ENCODE results near the gene QRFP. TPM values are rescaled to one million over a fixed set of nuclear protein-coding genes. Genes with fewer than 3 reads are reported as not detected.

Gene QRFP
- total RNA-seq, 2 donors from 2014 or later, result not detected

- ATAC-seq (replicated peaks in 1 of 2), result no peak
- Mint-ChIP-seq H3K27me3 (ENCODE audit: low read depth) (no peaks in the 10 kb centered on the region), H3K36me3 (ENCODE audit: insufficient read depth in 2 of 2) (no peaks in the 10 kb centered on the region), H3K4me1 (ENCODE audit: low read depth) (no peaks in the 10 kb centered on the region), H3K27ac (no peak overlapping the region), H3K4me3 (no peak overlapping the region), H3K9me3 (no peaks in the 10 kb centered on the region)
- DNase-seq, result no peak
Observed at GRCh38 chr9:130900701-130901497, 4.3 kb upstream of the QRFP start.

DNA sequence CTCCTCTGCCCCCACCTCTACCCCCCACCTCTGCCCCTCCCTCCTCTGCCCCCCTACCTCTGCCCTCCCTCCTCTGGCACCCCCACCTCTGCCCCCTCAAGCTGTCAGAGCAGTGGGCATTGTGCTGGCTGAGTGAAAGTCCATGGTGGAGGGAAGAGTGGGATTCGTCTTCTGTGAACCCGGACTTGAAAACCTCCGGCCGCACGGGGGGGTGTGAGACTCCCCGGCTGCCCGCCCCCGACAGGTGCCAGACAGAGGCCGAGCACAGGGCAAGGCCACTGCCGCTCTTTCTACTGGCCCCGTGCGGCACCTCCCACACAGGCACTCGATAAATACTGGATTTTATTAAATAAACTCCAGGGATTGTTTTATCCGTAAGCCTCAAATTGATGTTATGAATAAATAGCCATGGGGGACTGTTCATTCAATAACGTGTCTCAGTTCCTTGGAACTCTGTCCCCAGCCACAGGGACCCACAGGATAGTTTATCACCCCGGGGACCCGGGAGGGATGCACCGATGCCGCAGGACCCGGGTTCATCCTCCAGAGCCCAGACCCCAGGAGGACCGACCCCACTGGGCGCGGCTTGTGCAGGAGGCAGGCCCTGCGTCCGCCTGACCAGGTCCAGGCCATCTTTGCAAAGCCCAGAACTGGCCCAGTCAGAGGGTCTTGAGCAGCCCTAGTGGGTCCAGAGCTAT is 2.6 kb upstream of the QRFP start:
- Mint-ChIP-seq H3K4me3 (no peak overlapping the region), H3K4me1 (ENCODE audit: low read depth) (no peaks in the 10 kb centered on the region), H3K27ac (no peak overlapping the region), H3K36me3 (ENCODE audit: insufficient read depth in 2 of 2) (no peaks in the 10 kb centered on the region), H3K9me3 (no peaks in the 10 kb centered on the region), H3K27me3 (ENCODE audit: low read depth) (no peaks in the 10 kb centered on the region)
- DNase-seq (no peak), ATAC-seq (replicated peaks in 1 of 2) (no peak)

DNA sequence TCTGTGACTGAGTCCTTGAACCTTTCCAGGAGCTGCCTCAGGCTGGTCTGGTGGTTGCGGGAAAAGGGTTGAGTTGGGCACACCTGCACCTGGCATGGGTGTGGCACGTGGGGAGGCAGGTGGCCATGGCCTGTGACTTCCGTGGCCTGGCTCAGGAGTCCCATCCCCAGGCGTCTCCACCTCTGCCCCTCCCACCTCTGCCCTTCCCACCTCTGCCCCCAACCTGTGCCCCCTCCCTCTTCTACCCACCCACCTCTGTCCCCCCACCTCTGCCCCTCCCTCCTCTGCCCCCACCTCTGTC is 1.9 kb upstream of the QRFP start:
- no peaks in the 10 kb centered on the region for H3K4me1 Mint-ChIP-seq (ENCODE audit: low read depth)
- no peak overlapping the region for H3K4me3 Mint-ChIP-seq
- H3K27me3 Mint-ChIP-seq (ENCODE audit: low read depth), result no peaks in the 10 kb centered on the region
- H3K36me3 Mint-ChIP-seq (ENCODE audit: insufficient read depth in 2 of 2), result no peaks in the 10 kb centered on the region
- no peaks in the 10 kb centered on the region for H3K9me3 Mint-ChIP-seq
- no peak overlapping the region for H3K27ac Mint-ChIP-seq
- ATAC-seq (replicated peaks in 1 of 2) (no peak), DNase-seq (no peak)

DNA sequence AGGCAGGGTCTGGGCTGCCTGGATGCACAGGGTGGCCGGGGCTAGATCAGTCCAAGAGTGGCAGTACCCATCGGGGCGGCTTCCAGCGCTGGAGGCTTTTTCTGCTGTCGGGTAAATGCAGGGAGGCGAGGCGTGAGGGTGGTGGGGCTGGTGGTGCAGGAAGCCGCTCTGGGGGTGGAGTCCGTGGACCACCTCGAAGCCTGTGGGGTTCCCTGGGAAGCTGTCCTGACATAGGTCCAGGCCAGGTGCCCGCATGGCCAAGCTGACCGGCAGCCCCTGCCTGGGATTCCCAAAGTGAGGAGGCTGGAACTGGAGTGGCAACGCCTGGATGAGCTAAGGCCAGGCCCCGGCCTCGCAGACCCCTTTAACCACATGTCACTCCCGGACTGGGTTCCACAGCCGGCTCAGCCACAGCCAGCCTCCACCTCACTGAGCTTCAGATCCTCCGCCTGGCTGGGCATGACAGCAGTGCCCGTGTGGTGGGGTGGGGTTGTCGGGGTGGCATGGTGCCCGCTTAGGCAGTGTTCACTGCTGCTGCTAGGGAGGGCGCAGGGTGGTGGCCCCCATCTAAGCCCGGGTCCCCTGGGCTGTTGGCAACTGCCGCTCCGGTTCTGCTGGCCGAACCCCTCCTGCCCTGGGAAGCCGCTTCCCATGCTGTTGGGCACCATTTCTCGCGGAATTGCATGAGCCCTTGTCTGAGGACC is 1.4 kb upstream of the QRFP start:
- Mint-ChIP-seq H3K27ac (no peak overlapping the region), H3K4me3 (no peak overlapping the region)
- ATAC-seq (replicated peaks in 1 of 2), result no peak

DNA sequence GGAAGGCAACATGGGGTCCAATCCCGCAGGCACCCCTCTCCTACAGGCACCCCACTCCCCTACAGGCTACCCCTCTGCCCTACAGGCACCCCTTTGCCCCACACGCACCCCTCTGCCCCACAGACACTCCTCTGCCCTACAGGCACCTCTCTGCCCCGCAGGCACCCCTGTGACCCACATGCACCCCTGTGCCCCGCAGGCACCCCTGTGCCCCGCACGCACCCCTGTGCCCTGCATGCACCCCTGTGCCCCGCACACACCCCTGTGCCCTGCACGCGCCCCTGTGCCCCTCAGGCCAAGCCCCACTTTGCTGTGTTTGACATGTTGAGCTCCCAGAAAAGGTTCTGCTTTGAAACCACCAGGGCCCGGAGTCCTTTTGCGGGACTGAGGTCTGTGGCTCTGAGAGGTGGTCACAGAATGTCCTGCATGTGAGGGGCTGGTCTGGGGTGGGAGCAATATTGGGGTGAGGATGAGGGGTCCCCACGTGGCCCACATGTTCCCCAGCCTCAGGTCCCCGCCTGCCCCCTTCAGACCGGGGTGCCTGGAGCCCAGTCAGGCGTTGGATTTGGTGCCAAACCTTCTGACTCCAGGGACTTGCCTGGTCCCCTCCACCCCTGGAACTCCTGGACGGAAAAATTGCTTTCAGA is 616 bp upstream of the QRFP start:
- Mint-ChIP-seq H3K4me3 (no peak overlapping the region), H3K9me3 (no peaks in the 10 kb centered on the region), H3K27ac (no peak overlapping the region), H3K36me3 (ENCODE audit: insufficient read depth in 2 of 2) (no peaks in the 10 kb centered on the region), H3K27me3 (ENCODE audit: low read depth) (no peaks in the 10 kb centered on the region), H3K4me1 (ENCODE audit: low read depth) (no peaks in the 10 kb centered on the region)
- no peak for ATAC-seq (replicated peaks in 1 of 2)
- no peak for DNase-seq

More for the DNA sequence above, 1.4 kb upstream of the QRFP start:
- no peaks in the 10 kb centered on the region for H3K4me1 Mint-ChIP-seq (ENCODE audit: low read depth)
- no peaks in the 10 kb centered on the region for H3K9me3 Mint-ChIP-seq
- no peak for DNase-seq
- H3K27me3 Mint-ChIP-seq (ENCODE audit: low read depth), result no peaks in the 10 kb centered on the region
- no peaks in the 10 kb centered on the region for H3K36me3 Mint-ChIP-seq (ENCODE audit: insufficient read depth in 2 of 2)

- no peak overlapping the region for H3K4me3 Mint-ChIP-seq
- no peak for DNase-seq
- no peak overlapping the region for H3K27ac Mint-ChIP-seq
- no peaks in the 10 kb centered on the region for H3K9me3 Mint-ChIP-seq
- no peaks in the 10 kb centered on the region for H3K36me3 Mint-ChIP-seq (ENCODE audit: insufficient read depth in 2 of 2)
- H3K4me1 Mint-ChIP-seq (ENCODE audit: low read depth), result no peaks in the 10 kb centered on the region
- no peaks in the 10 kb centered on the region for H3K27me3 Mint-ChIP-seq (ENCODE audit: low read depth)
- no peak for ATAC-seq (replicated peaks in 1 of 2)
Observed at GRCh38 chr9:130895481-130896232, 955 bp downstream of the QRFP start.

DNA sequence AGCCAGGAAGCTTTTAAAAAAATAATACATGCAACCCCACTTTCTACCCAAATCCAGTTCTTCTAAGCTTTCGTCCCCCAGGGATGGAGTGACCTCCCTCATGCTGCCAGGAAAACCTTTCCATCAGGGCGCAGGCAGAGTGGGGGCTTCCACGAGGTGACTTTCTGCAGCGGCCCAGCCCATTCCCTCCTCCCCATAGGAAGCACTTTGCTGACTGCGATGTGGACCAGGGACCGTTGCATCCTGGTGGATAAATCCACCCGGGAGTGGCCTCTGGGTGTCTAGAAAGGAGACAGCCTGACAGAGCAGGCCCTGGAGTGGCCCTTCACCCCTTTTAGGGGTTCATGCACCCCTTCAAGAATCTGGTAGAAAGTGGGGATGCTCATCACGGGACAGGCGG is 1.6 kb downstream of the QRFP start:
- ATAC-seq (replicated peaks in 1 of 2), result no peak

GRCh38 chr9:130894546-130894945 is 2.1 kb downstream of the QRFP start:
- Mint-ChIP-seq H3K27ac (no peak overlapping the region), H3K9me3 (no peaks in the 10 kb centered on the region), H3K36me3 (ENCODE audit: insufficient read depth in 2 of 2) (no peaks in the 10 kb centered on the region), H3K27me3 (ENCODE audit: low read depth) (no peaks in the 10 kb centered on the region), H3K4me3 (no peak overlapping the region), H3K4me1 (ENCODE audit: low read depth) (no peaks in the 10 kb centered on the region)
- ATAC-seq (replicated peaks in 1 of 2) (no peak), DNase-seq (no peak)

More for the DNA sequence above, 1.6 kb downstream of the QRFP start:
- no peak for DNase-seq
- no peak overlapping the region for H3K4me3 Mint-ChIP-seq
- H3K27ac Mint-ChIP-seq, result no peak overlapping the region
- no peaks in the 10 kb centered on the region for H3K36me3 Mint-ChIP-seq (ENCODE audit: insufficient read depth in 2 of 2)
- no peaks in the 10 kb centered on the region for H3K27me3 Mint-ChIP-seq (ENCODE audit: low read depth)
- H3K4me1 Mint-ChIP-seq (ENCODE audit: low read depth), result no peaks in the 10 kb centered on the region
- no peaks in the 10 kb centered on the region for H3K9me3 Mint-ChIP-seq

- Mint-ChIP-seq H3K36me3 (ENCODE audit: insufficient read depth in 2 of 2) (no peaks in the 10 kb centered on the region), H3K9me3 (no peaks in the 10 kb centered on the region), H3K27ac (no peak overlapping the region), H3K27me3 (ENCODE audit: low read depth) (no peaks in the 10 kb centered on the region), H3K4me1 (ENCODE audit: low read depth) (no peaks in the 10 kb centered on the region), H3K4me3 (no peak overlapping the region)
- DNase-seq, result no peak
- ATAC-seq (replicated peaks in 1 of 2), result peak in 1 of 2 donors; percentile 13
Observed at GRCh38 chr9:130893341-130894101, 3.1 kb downstream of the QRFP start.

- Mint-ChIP-seq H3K36me3 (ENCODE audit: insufficient read depth in 2 of 2) (no peaks in the 10 kb centered on the region), H3K27me3 (ENCODE audit: low read depth) (no peaks in the 10 kb centered on the region), H3K27ac (no peak overlapping the region), H3K9me3 (no peaks in the 10 kb centered on the region), H3K4me3 (no peak overlapping the region), H3K4me1 (ENCODE audit: low read depth) (no peaks in the 10 kb centered on the region)
- no peak for DNase-seq
- no peak for ATAC-seq (replicated peaks in 1 of 2)
Observed at GRCh38 chr9:130892477-130893304, 3.9 kb downstream of the QRFP start.

- H3K4me1 Mint-ChIP-seq (ENCODE audit: low read depth), result no peaks in the 10 kb centered on the region
- ATAC-seq (replicated peaks in 1 of 2) (no peak), DNase-seq (no peak)
- no peaks in the 10 kb centered on the region for H3K36me3 Mint-ChIP-seq (ENCODE audit: insufficient read depth in 2 of 2)
- no peak overlapping the region for H3K27ac Mint-ChIP-seq
- H3K27me3 Mint-ChIP-seq (ENCODE audit: low read depth), result no peaks in the 10 kb centered on the region
- H3K4me3 Mint-ChIP-seq, result no peak overlapping the region
- no peaks in the 10 kb centered on the region for H3K9me3 Mint-ChIP-seq
Observed at GRCh38 chr9:130891688-130892476, 4.7 kb downstream of the QRFP start.

Data from activated T-cell treated with anti-CD3 and anti-CD28 coated beads, Interleukin-2, amount 50 U/mL, for 72 hours (primary cell).